Uterus (tissue), 2 donors: ENCODE measurements around the gene TOB1.

ENCODE experiments used
- POLR2A ChIP-seq, 2 donors: fragments of 450-650 bp; IDR thresholded peaks; one replicate each; pipeline ENCODE4 v1.6.1; 2016; ENCODE audit warnings: antibody characterized with exemption in 2 of 2, mild to moderate bottlenecking in 1 of 2, moderate library complexity in 1 of 2
- TF ChIP-seq, protein P1 (sequence below), 4 experiments: fragments of 200-600 bp in 2 of 4; fragments of 450-650 bp in 2 of 4; sonication (generic) in 2 of 4; IDR thresholded peaks; one replicate each; pipeline ENCODE4 v1.5.1; 2016 to 2019; ENCODE audit warnings: antibody characterized with exemption in 4 of 4, mild to moderate bottlenecking in 2 of 4, moderate library complexity in 1 of 4

GRCh38 chr17:50848711-50849110 lies 17.4 kb downstream of the TOB1 start:
- no peak for TF ChIP-seq POLR2A (IDR thresholded peaks at IDR 0.05)
- TF ChIP-seq, protein P1, sequence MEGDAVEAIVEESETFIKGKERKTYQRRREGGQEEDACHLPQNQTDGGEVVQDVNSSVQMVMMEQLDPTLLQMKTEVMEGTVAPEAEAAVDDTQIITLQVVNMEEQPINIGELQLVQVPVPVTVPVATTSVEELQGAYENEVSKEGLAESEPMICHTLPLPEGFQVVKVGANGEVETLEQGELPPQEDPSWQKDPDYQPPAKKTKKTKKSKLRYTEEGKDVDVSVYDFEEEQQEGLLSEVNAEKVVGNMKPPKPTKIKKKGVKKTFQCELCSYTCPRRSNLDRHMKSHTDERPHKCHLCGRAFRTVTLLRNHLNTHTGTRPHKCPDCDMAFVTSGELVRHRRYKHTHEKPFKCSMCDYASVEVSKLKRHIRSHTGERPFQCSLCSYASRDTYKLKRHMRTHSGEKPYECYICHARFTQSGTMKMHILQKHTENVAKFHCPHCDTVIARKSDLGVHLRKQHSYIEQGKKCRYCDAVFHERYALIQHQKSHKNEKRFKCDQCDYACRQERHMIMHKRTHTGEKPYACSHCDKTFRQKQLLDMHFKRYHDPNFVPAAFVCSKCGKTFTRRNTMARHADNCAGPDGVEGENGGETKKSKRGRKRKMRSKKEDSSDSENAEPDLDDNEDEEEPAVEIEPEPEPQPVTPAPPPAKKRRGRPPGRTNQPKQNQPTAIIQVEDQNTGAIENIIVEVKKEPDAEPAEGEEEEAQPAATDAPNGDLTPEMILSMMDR (IDR thresholded peaks at IDR 0.05) = no peak
